Ishikawa (cell line): ENCODE results near the gene SUV39H1.

ENCODE experiments used
- CREB1 ChIP-seq: IDR thresholded peaks from 2 replicates; pipeline ENCODE4 v1.6.1; 2012; ENCODE audit warnings: low read depth
- EGR1 ChIP-seq: IDR thresholded peaks from 2 replicates; pipeline ENCODE4 v1.6.1; 2012
- EP300 ChIP-seq: IDR thresholded peaks from 2 replicates; pipeline ENCODE4 v1.6.1; 2012; ENCODE audit warnings: borderline replicate concordance
- MAX ChIP-seq: IDR thresholded peaks from 2 replicates; pipeline ENCODE4 v1.6.1; 2012
- TCF12 ChIP-seq: IDR thresholded peaks from 2 replicates; pipeline ENCODE4 v1.6.1; 2012; ENCODE audit warnings: low read depth
- YY1 ChIP-seq: IDR thresholded peaks from 2 replicates; pipeline ENCODE4 v1.6.1; 2012; ENCODE audit warnings: low read depth

- TF ChIP-seq EP300 (no peak), MAX (no peak), CREB1 (no peak), TCF12 (no peak), EGR1 (no peak), YY1 (no peak)
Measured at GRCh38 chrX:48711162-48711928, 14.8 kb downstream of the SUV39H1 start.
